HG02884 (cell line): ENCODE data around the gene RIN1.
"Not testable (repeated sequence)": the region's sequence is repeated elsewhere in the genome, so short reads cannot be mapped to it uniquely, and the experiment has no call there.

Experiments
- ATAC-seq: cut with Tn5 transposase; IDR thresholded peaks from one replicate; pipeline ENCODE4 v1.9.1; 2021; ENCODE audit warnings: mild to moderate bottlenecking, moderate library complexity; ENCODE audit not compliant: unreplicated experiment

RIN1 gene

GRCh38 chr11:66336234-66337102 is at the start of gene RIN1:
Gene RIN1, minus strand, starts transcription at chr11:66336434. Its CDS starts 32 bp downstream, at chr11:66336402.
- no peak for ATAC-seq

GRCh38 chr11:66384316-66384715 is 48.1 kb upstream of the RIN1 start:
- ATAC-seq: not testable (repeated sequence)

GRCh38 chr11:66380264-66380663 is 44.0 kb upstream of the RIN1 start:
- not testable (repeated sequence) for ATAC-seq

GRCh38 chr11:66373690-66374287 is 37.6 kb upstream of the RIN1 start:
- ATAC-seq: not testable (repeated sequence)

GRCh38 chr11:66373265-66373664 is 37.0 kb upstream of the RIN1 start:
- ATAC-seq: no peak

GRCh38 chr11:66371627-66372415 is 35.6 kb upstream of the RIN1 start, which contains the start of gene SLC29A2:
Gene SLC29A2, minus strand, starts transcription at chr11:66371760. Its CDS starts 169 bp downstream, at chr11:66371591.
- peak; percentile 76 for ATAC-seq

- ATAC-seq: no peak
Measured at GRCh38 chr11:66369073-66369894, 33.0 kb upstream of the RIN1 start.

GRCh38 chr11:66368484-66368883 is 32.2 kb upstream of the RIN1 start:
- no peak for ATAC-seq

- no peak for ATAC-seq
Measured at GRCh38 chr11:66367561-66368312, 31.5 kb upstream of the RIN1 start.

- no peak for ATAC-seq
Measured at GRCh38 chr11:66366844-66367477, 30.7 kb upstream of the RIN1 start.

GRCh38 chr11:66365711-66366619 is 29.7 kb upstream of the RIN1 start:
- ATAC-seq: no peak

GRCh38 chr11:66365166-66365565 is 28.9 kb upstream of the RIN1 start:
- ATAC-seq: no peak

GRCh38 chr11:66363805-66364535 is 27.7 kb upstream of the RIN1 start:
- ATAC-seq: no peak

GRCh38 chr11:66363187-66363601 is 27.0 kb upstream of the RIN1 start:
- ATAC-seq: no peak

- ATAC-seq: no peak
Measured at GRCh38 chr11:66362481-66363147, 26.4 kb upstream of the RIN1 start.

- ATAC-seq: no peak
Measured at GRCh38 chr11:66361502-66361941, 25.3 kb upstream of the RIN1 start.
